Calu3 (cell line): ENCODE results near the gene IGFBP5. TPM values are rescaled to one million over a fixed set of nuclear protein-coding genes. Genes with fewer than 3 reads are reported as not detected.
A peak's percentile ranks its signal among the peaks of the same experiment; 100 is the strongest.

Experiments used
- BruUV-seq: library from RNA; stranded (reverse); fragments of 400-500 nt; replicated peaks from 2 replicates; lab custom pipeline; 2021; lab: Mats Ljungman, UMichigan
- CTCF ChIA-PET: fragments of 300-600 bp; sonication (Branson Sonifier 250); formaldehyde crosslinking; loops from one replicate; lab custom pipeline; 2022; ENCODE audit warnings: antibody characterized with exemption; lab: Charles Lee
- DNase-seq: peaks from one replicate; pipeline ENCODE4 v3.0.0; 2022
- H3K27ac Mint-ChIP-seq: one replicate; pipeline ENCODE4 v1.8.0; 2022; ENCODE audit warnings: mixed read lengths; ENCODE audit not compliant: unreplicated experiment
- H3K27me3 Mint-ChIP-seq: one replicate; pipeline ENCODE4 v1.8.0; 2022; ENCODE audit warnings: mixed read lengths; ENCODE audit not compliant: unreplicated experiment
- H3K36me3 Mint-ChIP-seq: one replicate; pipeline ENCODE4 v1.8.0; 2022; ENCODE audit warnings: mild to moderate bottlenecking, moderate library complexity, mixed read lengths; ENCODE audit not compliant: insufficient read depth, unreplicated experiment
- H3K4me1 Mint-ChIP-seq: one replicate; pipeline ENCODE4 v1.8.0; 2022; ENCODE audit warnings: mild to moderate bottlenecking, low read depth, mixed read lengths; ENCODE audit not compliant: unreplicated experiment
- H3K4me3 Mint-ChIP-seq: one replicate; pipeline ENCODE4 v1.8.0; 2022; ENCODE audit warnings: mild to moderate bottlenecking, low read depth, moderate library complexity, mixed read lengths; ENCODE audit not compliant: unreplicated experiment
- H3K9me3 Mint-ChIP-seq: one replicate; pipeline ENCODE4 v1.8.0; 2022; ENCODE audit warnings: low read depth, mixed read lengths; ENCODE audit not compliant: unreplicated experiment
- CTCF ChIP-seq: fragments of 200-600 bp; IDR thresholded peaks from one replicate; pipeline ENCODE4 v1.8.0; 2022; ENCODE audit warnings: antibody characterized with exemption; ENCODE audit not compliant: unreplicated experiment
- intact Hi-C: fragments of 100-400 bp; cut with micrococcal nuclease; formaldehyde crosslinking; loops from one replicate; pipeline ENCODE4 v1.10.0; 2022; ENCODE audit not compliant: unreplicated experiment
- total RNA-seq: library from RNA; stranded (reverse); gene quantifications from 2 replicates; pipeline ENCODE4 v1.2.3, GENCODE V29; 2022

The IGFBP5 gene
- total RNA-seq, 1 experiment from 2014 or later = 14.8 TPM

- no TSS peak for BruUV-seq
- Mint-ChIP-seq H3K9me3 (no peaks in the 10 kb centered on the region), H3K27me3 (peaks cover 60% of the 10 kb centered on the region), H3K4me1 (peaks cover 51% of the 10 kb centered on the region), H3K27ac (peak within 1 kb of the TSS; percentile 58), H3K4me3 (peak within 1 kb of the TSS; percentile 97), H3K36me3 (peaks cover 40% of the 10 kb centered on the region)
- DNase-seq = peak; percentile 63
- CTCF ChIA-PET = interaction anchor here (1.1 kb wide), 1 partner anchor 114 kb away, joined by 6 read pairs; no protein-coding TSS in a partner anchor
- no peak for TF ChIP-seq CTCF
- intact Hi-C loops = no loop called here
These were observed 62.3 kb downstream of the IGFBP5 start, which contains the start of gene IGFBP2 for GRCh38 chr2:216632952-216633615. Gene IGFBP2, plus strand, starts transcription at chr2:216633420. Its CDS starts 104 bp downstream, at chr2:216633524.

- CTCF ChIA-PET = no interaction called here
- DNase-seq = peak; percentile 27
These were observed 62.9 kb downstream of the IGFBP5 start for GRCh38 chr2:216632346-216632951.

GRCh38 chr2:216629784-216630183 is 65.6 kb downstream of the IGFBP5 start:
- Mint-ChIP-seq H3K27me3 (peaks cover 51% of the 10 kb centered on the region), H3K9me3 (no peaks in the 10 kb centered on the region), H3K27ac (no peak overlapping the region), H3K4me1 (peaks cover 31% of the 10 kb centered on the region), H3K4me3 (no peak overlapping the region), H3K36me3 (peaks cover 24% of the 10 kb centered on the region)
- TF ChIP-seq CTCF = no peak
- DNase-seq = no peak
- CTCF ChIA-PET = interaction anchor here (0.7 to 1.2 kb wide), 3 partner anchors 28 to 1755 kb away, joined by 3 to 4 read pairs (median 3); no protein-coding TSS in a partner anchor
- no TSS peak for BruUV-seq
- intact Hi-C loops = no loop called here

More at GRCh38 chr2:216632346-216632951, 62.9 kb downstream of the IGFBP5 start:
- intact Hi-C loops = no loop called here
- peaks cover 60% of the 10 kb centered on the region for H3K27me3 Mint-ChIP-seq
- TF ChIP-seq CTCF = no peak
- peak overlapping the region; percentile 97 for H3K4me3 Mint-ChIP-seq
- peak overlapping the region; percentile 7 for H3K27ac Mint-ChIP-seq
- H3K9me3 Mint-ChIP-seq = no peaks in the 10 kb centered on the region
- H3K4me1 Mint-ChIP-seq = peaks cover 47% of the 10 kb centered on the region
- H3K36me3 Mint-ChIP-seq = peaks cover 37% of the 10 kb centered on the region
- BruUV-seq = no TSS peak

GRCh38 chr2:216626875-216627245 is 68.5 kb downstream of the IGFBP5 start:
- Mint-ChIP-seq H3K4me1 (peaks cover 11% of the 10 kb centered on the region), H3K4me3 (no peak overlapping the region), H3K36me3 (peaks cover 5% of the 10 kb centered on the region), H3K27ac (no peak overlapping the region), H3K27me3 (peaks cover 22% of the 10 kb centered on the region), H3K9me3 (no peaks in the 10 kb centered on the region)
- DNase-seq = no peak
- CTCF ChIA-PET = no interaction called here
- TF ChIP-seq CTCF = no peak
- no TSS peak for BruUV-seq
- intact Hi-C loops = no loop called here
